Colonic mucosa (tissue), 4 donors: ENCODE results near the gene DOC2B. TPM values are rescaled to one million over a fixed set of nuclear protein-coding genes. Genes with fewer than 3 reads are reported as not detected.

Experiments used
- DNase-seq: peaks from one replicate; pipeline ENCODE4 v3.0.0-alpha.2; 2020
- H3K27ac ChIP-seq: fragments of 200-600 bp; one replicate; pipeline ENCODE4 v1.8.0; 2021
- H3K27me3 ChIP-seq: fragments of 200-600 bp; one replicate; pipeline ENCODE4 v1.8.0; 2021
- H3K36me3 ChIP-seq: fragments of 200-600 bp; one replicate; pipeline ENCODE4 v1.8.0; 2021
- H3K4me1 ChIP-seq: fragments of 200-600 bp; one replicate; pipeline ENCODE4 v1.8.0; 2021; ENCODE audit warnings: mild to moderate bottlenecking
- H3K4me3 ChIP-seq: fragments of 200-600 bp; one replicate; pipeline ENCODE4 v1.8.0; 2021
- H3K9ac ChIP-seq, 2 donors: one replicate each; pipeline ENCODE4 v1.7.0; 2013; ENCODE audit warnings: control low read depth in 2 of 2, low read depth in 2 of 2, low read length in 2 of 2
- H3K9me3 ChIP-seq: fragments of 200-600 bp; one replicate; pipeline ENCODE4 v1.8.0; 2021
- CTCF ChIP-seq: fragments of 200-600 bp; IDR thresholded peaks from one replicate; pipeline ENCODE4 v1.8.0; 2022; ENCODE audit warnings: antibody characterized with exemption, mild to moderate bottlenecking
- intact Hi-C: fragments of 100-400 bp; cut with DNase I; formaldehyde crosslinking; loops from one replicate; pipeline ENCODE4 v1.14.1; 2022
- total RNA-seq, 2 donors: library from RNA; stranded (reverse); fragmentation: NEBNext Ultra II Directional in 1 of 2; extraction: Animal tissue kit (Norgen Biotek cat#: 25700) in 1 of 2; gene quantifications; one replicate each; pipeline ENCODE4 v1.2.1, GENCODE V29; 2021
- donor health status: healthy.
- donor health status: DM: no; HTN: no; CAD: no.
- donor health status: DM: no; HTN: no; CAD: no.

Gene DOC2B
- total RNA-seq, 2 donors from 2014 or later, result 1.3 to 4.4 TPM

- Histone ChIP-seq H3K27ac (no peak overlapping the region), H3K27me3 (no peaks in the 10 kb centered on the region), H3K9ac (no peak overlapping the region), H3K4me1 (no peaks in the 10 kb centered on the region), H3K36me3 (no peaks in the 10 kb centered on the region), H3K9me3 (no peaks in the 10 kb centered on the region), H3K4me3 (no peak overlapping the region)
- intact Hi-C loops, result no loop called here
- TF ChIP-seq CTCF, result no peak
- no peak for DNase-seq
Observed at GRCh38 chr17:149897-150584, 31.4 kb downstream of the DOC2B start.

- intact Hi-C loops, result no loop called here
- TF ChIP-seq CTCF, result no peak
- Histone ChIP-seq H3K27ac (no peak overlapping the region), H3K36me3 (no peaks in the 10 kb centered on the region), H3K9ac (no peak overlapping the region), H3K9me3 (no peaks in the 10 kb centered on the region), H3K27me3 (no peaks in the 10 kb centered on the region), H3K4me3 (no peak overlapping the region), H3K4me1 (no peaks in the 10 kb centered on the region)
- no peak for DNase-seq
Observed at GRCh38 chr17:149231-149630, 32.2 kb downstream of the DOC2B start.

GRCh38 chr17:148757-149156 is 32.7 kb downstream of the DOC2B start:
- no peak overlapping the region for H3K27ac ChIP-seq
- no peak overlapping the region for H3K9ac ChIP-seq
- no peaks in the 10 kb centered on the region for H3K4me1 ChIP-seq
- intact Hi-C loops, result no loop called here
- H3K9me3 ChIP-seq, result no peaks in the 10 kb centered on the region
- H3K4me3 ChIP-seq, result no peak overlapping the region
- H3K27me3 ChIP-seq, result no peaks in the 10 kb centered on the region
- no peaks in the 10 kb centered on the region for H3K36me3 ChIP-seq
- TF ChIP-seq CTCF, result no peak
- DNase-seq, result no peak

GRCh38 chr17:147796-148740 is 33.4 kb downstream of the DOC2B start:
- no peaks in the 10 kb centered on the region for H3K4me1 ChIP-seq
- H3K4me3 ChIP-seq, result no peak overlapping the region
- DNase-seq, result no peak
- intact Hi-C loops, result no loop called here
- H3K27me3 ChIP-seq, result no peaks in the 10 kb centered on the region
- no peak overlapping the region for H3K9ac ChIP-seq
- no peaks in the 10 kb centered on the region for H3K9me3 ChIP-seq
- H3K36me3 ChIP-seq, result no peaks in the 10 kb centered on the region
- no peak for TF ChIP-seq CTCF
- H3K27ac ChIP-seq, result no peak overlapping the region

- intact Hi-C loops, result no loop called here
- TF ChIP-seq CTCF, result no peak
- Histone ChIP-seq H3K27me3 (no peaks in the 10 kb centered on the region), H3K4me3 (no peak overlapping the region), H3K27ac (no peak overlapping the region), H3K4me1 (no peaks in the 10 kb centered on the region), H3K9ac (no peak overlapping the region), H3K9me3 (no peaks in the 10 kb centered on the region), H3K36me3 (no peaks in the 10 kb centered on the region)
- DNase-seq, result peak; percentile 11
Observed at GRCh38 chr17:146983-147761, 34.3 kb downstream of the DOC2B start.
